ENCODE measurements around the gene NOXA1. TPM values are rescaled to one million over a fixed set of nuclear protein-coding genes. Genes with fewer than 3 reads are reported as not detected.
"Not testable (repeated sequence)": the region's sequence is repeated elsewhere in the genome, so short reads cannot be mapped to it uniquely, and the experiment has no call there.

Gene NOXA1
- total and polyA plus RNA-seq, 5 donors: 3.1 to 7.5 (median 4.3) TPM

DNA sequence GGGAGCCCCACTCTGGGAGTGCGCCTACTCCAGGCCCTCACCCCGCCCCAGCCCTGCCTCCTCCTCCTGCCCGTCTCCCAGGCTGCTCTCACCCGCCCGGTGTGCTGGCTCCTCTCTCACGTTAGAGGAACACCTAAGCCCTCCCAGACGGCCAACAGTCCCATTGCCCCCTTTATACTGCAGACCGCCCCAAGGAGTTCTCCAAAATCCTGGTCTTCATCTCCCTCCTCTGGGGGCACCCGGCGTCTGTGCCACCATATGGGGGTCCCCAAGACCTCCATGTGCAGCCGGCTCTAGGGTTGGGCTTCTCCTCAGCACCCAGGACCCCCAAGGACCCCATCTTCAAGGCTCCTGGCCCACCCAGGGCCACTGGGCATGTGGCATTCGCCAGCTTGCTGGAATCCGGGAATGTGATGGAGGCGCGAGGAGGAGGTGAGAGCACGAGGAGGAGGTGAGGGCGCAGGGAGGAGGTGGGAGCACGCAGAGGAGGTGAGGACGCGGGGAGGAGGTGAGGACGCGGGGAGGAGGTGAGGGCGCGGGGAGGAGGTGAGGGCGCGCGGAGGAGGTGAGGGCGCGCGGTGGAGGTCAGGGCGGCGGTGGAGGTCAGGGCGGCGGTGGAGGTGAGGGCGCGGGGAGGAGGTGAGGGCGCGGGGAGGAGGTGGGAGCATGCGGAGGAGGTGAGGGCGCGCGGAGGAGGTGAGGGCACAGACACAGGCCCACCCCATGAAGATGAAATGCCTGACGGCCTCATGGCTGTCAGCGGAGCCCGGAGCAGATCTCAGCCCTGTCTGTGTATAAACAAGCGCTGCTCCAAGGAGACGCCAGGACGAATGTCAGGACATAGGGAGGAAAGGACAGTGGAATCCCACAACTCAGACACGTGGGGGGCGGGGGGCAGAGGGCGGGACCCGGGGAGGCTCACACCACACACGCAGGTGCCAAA is 41.4 kb upstream of the NOXA1 start:
- H3K9me3 ChIP-seq (ENCODE audit: control insufficient read depth, low read length): no peaks in the 10 kb centered on the region
- ATAC-seq: no peak
- no peaks in the 10 kb centered on the region for H3K27me3 ChIP-seq (ENCODE audit: control insufficient read depth, insufficient read depth)
- intact Hi-C loops (cut with DNase I): no loop called here
- 93% methylated on average over 53 of the region's 53 CpGs for WGBS
- no peak overlapping the region for H3K4me3 ChIP-seq (ENCODE audit: low read length)
- DNase-seq: peak in 2 of 3 donors; percentile 7 to 56
- H3K4me1 ChIP-seq (ENCODE audit: control insufficient read depth, insufficient read depth, low read length): no peaks in the 10 kb centered on the region
- no peak overlapping the region for H3K27ac ChIP-seq (ENCODE audit: low read length)

DNA sequence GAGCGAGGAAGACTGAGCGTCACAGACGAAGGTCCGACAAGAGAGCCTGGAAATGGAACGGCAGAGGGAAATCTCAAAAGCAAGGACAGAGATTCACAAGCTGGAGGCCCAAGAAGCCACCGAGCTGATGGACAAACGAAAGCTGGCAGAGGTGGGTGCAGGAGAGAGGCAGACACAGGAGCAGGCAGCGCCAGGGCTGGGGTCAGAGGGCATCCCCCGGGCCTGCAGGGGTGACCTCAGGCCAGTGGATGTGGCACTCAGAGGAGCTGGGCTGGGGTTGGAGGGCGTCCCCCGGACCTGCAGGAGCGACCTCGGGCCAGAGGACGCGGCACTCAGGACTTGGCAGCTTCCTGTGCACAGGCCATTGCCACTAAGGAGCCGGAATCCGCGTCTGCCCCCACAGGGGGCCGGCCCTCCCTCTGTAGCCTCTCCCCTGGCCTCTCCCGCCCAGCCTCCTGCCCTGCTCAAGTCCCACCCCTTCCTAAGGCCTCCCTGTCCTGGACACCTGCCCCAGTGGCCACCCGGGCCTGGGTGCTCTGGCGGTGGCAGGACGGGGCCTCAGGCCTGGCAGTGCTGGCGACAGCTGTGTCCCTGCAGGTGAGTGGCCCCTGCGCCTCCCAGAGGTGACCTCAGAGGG is 40.6 kb upstream of the NOXA1 start:
- intact Hi-C loops (cut with DNase I): no loop called here
- Histone ChIP-seq H3K4me1 (ENCODE audit: control insufficient read depth, insufficient read depth, low read length) (no peaks in the 10 kb centered on the region), H3K4me3 (ENCODE audit: low read length) (no peak overlapping the region), H3K9me3 (ENCODE audit: control insufficient read depth, low read length) (no peaks in the 10 kb centered on the region), H3K27me3 (ENCODE audit: control insufficient read depth, insufficient read depth) (no peaks in the 10 kb centered on the region), H3K27ac (ENCODE audit: low read length) (no peak overlapping the region)
- WGBS: 79% methylated on average over 25 of the region's 25 CpGs
- peak in 2 of 3 donors; percentile 34 to 56 for DNase-seq
- ATAC-seq: peak in 1 of 2 donors; percentile 10

DNA sequence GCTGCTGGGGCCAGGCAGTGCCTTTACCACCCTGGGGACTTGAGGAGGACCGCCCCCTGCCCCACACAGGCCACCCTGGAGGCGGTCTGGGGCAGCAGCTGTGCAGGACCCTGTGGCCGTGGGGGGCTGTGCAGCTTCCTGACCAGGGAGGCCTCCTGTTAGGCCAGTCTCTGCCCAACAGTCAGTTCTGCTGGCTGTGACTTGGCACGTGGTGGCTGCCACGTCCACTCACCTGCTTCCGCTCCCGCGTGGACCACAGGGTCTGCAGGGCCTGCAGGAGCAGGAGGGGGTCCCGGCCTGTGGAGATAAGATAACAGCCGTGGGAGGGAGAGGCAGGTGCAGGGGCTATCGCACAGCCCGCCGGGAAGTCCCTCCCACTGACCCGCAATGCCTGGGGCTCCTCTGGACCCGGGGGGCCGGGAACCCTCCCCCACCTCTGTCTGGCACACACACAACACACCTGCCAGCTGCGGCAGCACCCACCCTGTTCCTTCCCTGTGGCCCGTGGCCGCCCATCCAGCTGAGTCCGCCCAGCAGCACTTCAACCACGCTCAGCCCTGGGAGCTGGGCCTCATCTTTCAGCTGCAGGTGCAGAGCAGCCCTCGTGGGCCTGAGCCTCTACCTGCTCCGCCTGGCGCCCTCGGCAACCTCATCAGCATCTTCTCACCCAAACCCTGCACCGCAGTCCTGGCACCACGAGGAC is 40.0 kb upstream of the NOXA1 start:
- H3K4me1 ChIP-seq (ENCODE audit: control insufficient read depth, insufficient read depth, low read length): no peaks in the 10 kb centered on the region
- intact Hi-C loops (cut with DNase I): no loop called here
- no peaks in the 10 kb centered on the region for H3K9me3 ChIP-seq (ENCODE audit: control insufficient read depth, low read length)
- no peak overlapping the region for H3K4me3 ChIP-seq (ENCODE audit: low read length)
- H3K27ac ChIP-seq (ENCODE audit: low read length): no peak overlapping the region
- 69% methylated on average over 27 of the region's 27 CpGs for WGBS
- ATAC-seq: peak in 1 of 2 donors; percentile 6
- no peaks in the 10 kb centered on the region for H3K27me3 ChIP-seq (ENCODE audit: control insufficient read depth, insufficient read depth)
- peak in 2 of 3 donors; percentile 11 to 49 for DNase-seq

DNA sequence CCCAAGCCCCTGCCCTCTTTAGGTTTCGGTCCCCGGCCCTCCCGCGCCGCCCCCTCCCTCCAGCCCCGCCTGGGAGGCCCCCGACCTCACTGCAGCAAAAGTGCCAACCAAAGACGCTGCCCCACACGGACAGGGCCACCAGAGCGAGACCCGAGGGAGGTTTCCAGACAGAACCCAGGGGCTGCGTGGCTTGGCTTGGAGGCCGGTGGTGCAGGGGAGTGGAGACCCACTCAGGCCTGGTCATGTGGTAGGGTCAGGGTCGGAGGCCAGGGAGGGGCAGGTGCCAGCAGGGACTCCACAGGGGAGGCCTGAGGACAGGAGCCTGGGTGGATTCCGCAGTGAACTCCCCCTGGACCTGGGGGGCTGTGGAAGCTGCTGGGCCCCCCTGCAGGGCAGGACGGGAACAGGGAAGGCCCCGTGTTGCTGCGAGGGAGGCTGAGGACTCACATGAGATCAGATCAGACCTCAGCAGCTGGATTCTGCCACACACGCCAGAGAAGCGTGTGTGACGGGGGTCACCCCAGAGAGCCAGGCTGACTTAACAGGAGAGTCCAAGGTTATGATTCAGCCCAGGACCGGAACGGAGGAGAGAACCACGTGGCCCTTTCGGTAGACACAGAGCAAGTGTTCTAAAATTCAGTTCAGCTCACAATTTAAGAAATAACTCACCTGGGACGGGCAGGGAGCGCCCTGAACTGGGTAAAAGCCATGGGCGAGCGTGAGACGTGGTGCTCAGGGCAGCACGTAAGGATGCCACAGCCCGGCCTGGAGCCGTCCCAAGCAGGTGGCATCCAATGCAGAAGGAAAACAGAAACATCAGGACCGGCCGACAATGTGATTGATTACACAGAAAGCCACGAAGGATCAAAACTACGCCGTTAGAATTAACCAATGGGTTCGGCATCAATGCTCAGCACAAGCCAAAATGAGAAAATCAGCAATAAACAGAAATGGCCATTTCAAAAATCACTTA is 39.1 kb upstream of the NOXA1 start:
- ATAC-seq: no peak
- H3K4me3 ChIP-seq (ENCODE audit: low read length): no peak overlapping the region
- no peak overlapping the region for H3K27ac ChIP-seq (ENCODE audit: low read length)
- intact Hi-C loops (cut with DNase I): no loop called here
- H3K4me1 ChIP-seq (ENCODE audit: control insufficient read depth, insufficient read depth, low read length): no peaks in the 10 kb centered on the region
- peak; percentile 10 to 53 (median 52) for DNase-seq
- H3K9me3 ChIP-seq (ENCODE audit: control insufficient read depth, low read length): no peaks in the 10 kb centered on the region
- H3K27me3 ChIP-seq (ENCODE audit: control insufficient read depth, insufficient read depth): no peaks in the 10 kb centered on the region
- WGBS: 87% methylated on average over 39 of the region's 39 CpGs

DNA sequence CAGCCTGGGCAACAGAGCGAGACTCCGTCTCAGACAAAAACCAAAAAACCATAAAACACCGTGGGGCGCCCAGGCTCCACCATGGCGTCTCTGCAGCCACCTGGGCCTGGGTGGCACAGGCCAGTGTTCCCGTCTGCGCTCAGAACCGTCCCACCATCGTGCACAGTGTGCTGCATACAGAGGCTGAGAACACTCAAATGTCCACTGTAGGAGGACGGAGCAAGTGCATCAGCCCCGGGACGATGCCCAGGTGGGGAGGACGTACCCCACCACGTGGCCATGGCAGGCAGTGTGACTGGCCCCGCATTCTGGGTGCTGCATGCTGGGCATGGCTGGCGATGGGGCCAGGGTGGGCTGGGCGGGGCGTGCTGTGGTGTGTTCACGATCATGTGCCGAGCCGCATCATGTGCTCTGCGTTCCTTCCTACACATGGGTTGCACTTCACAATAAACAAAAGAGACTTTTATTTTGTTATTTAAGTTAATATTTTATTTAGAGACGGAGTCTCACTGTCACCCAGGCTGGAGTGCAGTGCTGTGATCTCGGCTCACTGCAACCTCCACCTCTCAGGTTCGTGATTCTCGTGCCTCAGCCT is 38.0 kb upstream of the NOXA1 start:
- DNase-seq (peak in 2 of 3 donors; percentile 6 to 40), ATAC-seq (no peak)
- H3K9me3 ChIP-seq (ENCODE audit: control insufficient read depth, low read length): no peaks in the 10 kb centered on the region
- intact Hi-C loops (cut with DNase I): no loop called here
- H3K4me3 ChIP-seq (ENCODE audit: low read length): no peak overlapping the region
- H3K4me1 ChIP-seq (ENCODE audit: control insufficient read depth, insufficient read depth, low read length): no peaks in the 10 kb centered on the region
- H3K27ac ChIP-seq (ENCODE audit: low read length): no peak overlapping the region
- H3K27me3 ChIP-seq (ENCODE audit: control insufficient read depth, insufficient read depth): no peaks in the 10 kb centered on the region
- 94% methylated on average over 26 of the region's 26 CpGs for WGBS

DNA sequence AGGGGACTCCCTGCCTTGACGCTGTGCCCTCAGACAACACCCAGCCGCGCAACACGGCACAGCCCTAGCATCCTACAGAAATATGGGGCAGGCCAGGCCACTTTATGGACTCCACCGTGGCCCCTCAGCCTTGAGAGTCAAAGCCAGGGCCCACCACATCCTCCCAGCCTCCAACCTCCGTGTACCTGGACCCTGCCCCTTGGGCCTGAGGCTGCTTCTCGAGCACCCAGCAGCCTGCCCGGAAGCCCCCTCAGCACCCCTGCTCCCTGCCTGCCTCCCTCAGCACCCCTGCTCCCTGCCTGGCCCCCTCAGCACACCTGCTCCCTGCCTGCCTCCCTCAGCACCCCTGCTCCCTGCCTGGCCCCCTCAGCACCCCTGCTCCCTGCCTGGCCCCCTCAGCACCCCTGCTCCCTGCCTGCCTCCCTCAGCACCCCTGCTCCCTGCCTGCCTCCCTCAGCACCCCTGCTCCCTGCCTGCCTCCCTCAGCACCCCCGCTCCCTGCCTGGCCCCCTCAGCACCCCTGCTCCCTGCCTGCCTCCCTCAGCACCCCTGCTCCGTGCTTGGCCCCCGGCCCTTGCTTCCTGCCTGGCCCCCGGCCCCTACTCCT is 36.6 kb upstream of the NOXA1 start:
- ATAC-seq; H3K4me1 ChIP-seq (ENCODE audit: control insufficient read depth, insufficient read depth, low read length); H3K27me3 ChIP-seq (ENCODE audit: control insufficient read depth, insufficient read depth); H3K9me3 ChIP-seq (ENCODE audit: control insufficient read depth, low read length); H3K27ac ChIP-seq (ENCODE audit: low read length); intact Hi-C loops (cut with DNase I); H3K4me3 ChIP-seq (ENCODE audit: low read length): not testable (repeated sequence)
- peak in 1 of 3 donors; percentile 41 for DNase-seq
- 75% methylated on average over 12 of the region's 12 CpGs for WGBS

DNA sequence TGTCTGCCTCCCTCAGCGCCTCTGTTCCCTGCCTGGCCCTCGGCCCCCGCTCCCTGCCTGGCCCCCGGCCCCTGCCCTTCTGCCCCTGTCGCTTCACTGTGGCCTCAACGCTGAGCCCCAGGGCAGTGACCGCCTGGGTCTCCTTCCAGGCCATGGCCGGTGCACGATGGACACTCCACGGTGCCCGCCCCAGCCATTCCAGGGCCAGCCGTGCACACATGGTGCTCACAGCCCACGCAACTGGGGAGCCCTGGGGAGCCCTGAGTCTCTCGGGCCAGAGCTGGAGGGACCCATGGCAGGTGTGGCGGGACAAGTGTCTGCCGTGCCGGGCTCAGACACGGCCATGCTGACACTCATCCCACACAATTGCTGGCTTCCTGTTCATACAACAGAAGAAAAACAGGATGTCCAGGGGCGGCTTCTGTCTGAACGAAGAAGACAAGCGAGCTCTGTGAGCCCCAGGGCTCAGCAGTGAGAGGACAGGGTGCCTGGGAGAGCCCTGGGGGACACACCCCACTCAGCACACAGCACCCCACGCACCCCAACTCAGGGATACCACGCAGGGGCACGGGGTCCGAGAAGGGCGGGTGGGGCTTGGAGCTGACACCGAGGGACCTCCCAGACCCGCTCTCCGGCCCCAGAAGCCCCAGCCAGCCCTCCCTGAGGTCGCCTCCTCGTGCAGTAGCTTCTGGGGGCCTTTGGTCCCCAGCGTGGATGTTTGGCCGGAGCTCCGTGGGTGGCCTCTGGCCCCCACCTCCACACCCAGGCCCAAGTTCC is 35.9 kb upstream of the NOXA1 start:
- peak overlapping the region; percentile 43 for H3K27ac ChIP-seq (ENCODE audit: low read length)

DNA sequence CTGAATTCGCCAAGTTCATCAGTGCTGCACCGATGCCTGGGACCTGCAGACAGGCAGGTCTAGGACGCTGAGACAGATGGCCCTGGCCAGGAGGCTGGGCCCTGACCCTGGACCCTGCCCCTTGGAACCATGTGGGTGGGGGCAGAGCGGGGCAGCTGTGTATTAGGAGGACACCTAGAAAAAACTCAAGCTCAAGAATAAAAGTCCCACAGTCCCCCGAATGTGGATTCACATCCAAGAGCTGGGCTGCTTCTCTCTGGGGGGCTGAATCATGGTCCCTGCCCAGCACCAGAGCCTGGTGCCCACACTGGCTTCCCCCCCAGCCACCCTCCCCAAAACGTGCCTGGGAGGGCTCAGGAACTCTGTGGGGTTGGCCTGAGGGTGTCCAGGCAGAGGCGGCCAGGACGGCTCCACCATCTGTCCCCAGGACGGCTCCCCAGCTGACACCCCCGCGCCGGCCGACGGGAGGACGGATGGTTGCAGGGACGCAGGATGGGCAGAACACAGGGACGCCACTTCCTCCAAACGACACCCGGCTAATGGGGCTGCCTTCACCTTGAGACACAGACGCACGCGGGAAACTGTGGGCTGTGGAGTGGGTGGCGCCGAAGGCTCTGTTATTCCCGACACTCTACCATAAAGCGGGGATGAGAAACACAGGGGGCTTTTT is 35.2 kb upstream of the NOXA1 start:
- peak in 2 of 3 donors; percentile 42 to 59 for DNase-seq
- Histone ChIP-seq H3K27me3 (ENCODE audit: control insufficient read depth, insufficient read depth) (no peaks in the 10 kb centered on the region), H3K4me1 (ENCODE audit: control insufficient read depth, insufficient read depth, low read length) (no peaks in the 10 kb centered on the region), H3K27ac (ENCODE audit: low read length) (peak overlapping the region; percentile 22), H3K9me3 (ENCODE audit: control insufficient read depth, low read length) (no peaks in the 10 kb centered on the region), H3K4me3 (ENCODE audit: low read length) (no peak overlapping the region)
- intact Hi-C loops (cut with DNase I): no loop called here
- WGBS: 66% methylated on average over 26 of the region's 26 CpGs
- no peak for ATAC-seq

More for the DNA sequence above, 35.9 kb upstream of the NOXA1 start:
- intact Hi-C loops (cut with DNase I): no loop called here
- WGBS: 48% methylated on average over 34 of the region's 34 CpGs
- Histone ChIP-seq H3K4me1 (ENCODE audit: control insufficient read depth, insufficient read depth, low read length) (no peaks in the 10 kb centered on the region), H3K9me3 (ENCODE audit: control insufficient read depth, low read length) (no peaks in the 10 kb centered on the region), H3K27me3 (ENCODE audit: control insufficient read depth, insufficient read depth) (no peaks in the 10 kb centered on the region), H3K4me3 (ENCODE audit: low read length) (no peak overlapping the region)
- peak in 1 of 2 donors; percentile 54 for ATAC-seq
- peak in 2 of 3 donors; percentile 57 to 63 for DNase-seq

Data from right cardiac atrium (tissue), 5 donors.